ENCODE measurements around the gene RPTOR.

The RPTOR gene

DNA sequence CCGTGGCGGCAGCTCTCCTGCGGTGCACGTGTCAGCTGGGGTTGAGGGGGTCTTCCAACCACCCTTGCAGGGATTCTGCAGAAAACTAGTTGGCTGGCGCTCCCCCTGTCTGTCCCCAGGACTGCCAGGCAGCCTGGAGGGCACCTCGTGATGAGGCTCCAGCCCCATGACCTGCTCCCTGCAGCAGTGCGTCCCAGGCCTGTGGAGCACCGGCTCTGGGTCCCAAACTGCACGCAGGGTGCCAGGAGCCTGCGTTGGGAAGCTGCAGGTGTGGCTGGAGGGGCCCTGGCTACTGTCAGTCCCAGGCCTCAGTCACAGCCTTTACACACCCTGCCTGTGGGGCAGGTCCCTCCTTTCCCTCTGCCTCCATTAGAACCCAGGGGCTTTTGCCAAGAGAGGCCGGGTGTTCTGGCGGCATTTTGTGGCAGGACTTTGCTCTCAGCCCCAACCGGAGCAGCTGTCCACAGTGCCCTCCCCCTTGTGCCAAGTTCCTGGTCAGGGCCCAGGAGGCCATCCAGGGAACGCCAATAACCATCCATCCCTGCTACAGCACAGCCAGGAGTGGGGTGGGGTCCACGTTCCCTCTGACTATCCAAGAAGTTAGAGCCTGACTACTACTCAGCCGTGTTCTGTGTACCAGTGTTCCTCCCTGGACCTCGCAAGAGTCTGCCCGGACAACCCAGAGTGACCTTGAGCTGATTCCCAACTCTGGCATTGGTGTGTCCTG is 456.2 kb downstream of the RPTOR start:
- TF ChIP-seq, protein P1, sequence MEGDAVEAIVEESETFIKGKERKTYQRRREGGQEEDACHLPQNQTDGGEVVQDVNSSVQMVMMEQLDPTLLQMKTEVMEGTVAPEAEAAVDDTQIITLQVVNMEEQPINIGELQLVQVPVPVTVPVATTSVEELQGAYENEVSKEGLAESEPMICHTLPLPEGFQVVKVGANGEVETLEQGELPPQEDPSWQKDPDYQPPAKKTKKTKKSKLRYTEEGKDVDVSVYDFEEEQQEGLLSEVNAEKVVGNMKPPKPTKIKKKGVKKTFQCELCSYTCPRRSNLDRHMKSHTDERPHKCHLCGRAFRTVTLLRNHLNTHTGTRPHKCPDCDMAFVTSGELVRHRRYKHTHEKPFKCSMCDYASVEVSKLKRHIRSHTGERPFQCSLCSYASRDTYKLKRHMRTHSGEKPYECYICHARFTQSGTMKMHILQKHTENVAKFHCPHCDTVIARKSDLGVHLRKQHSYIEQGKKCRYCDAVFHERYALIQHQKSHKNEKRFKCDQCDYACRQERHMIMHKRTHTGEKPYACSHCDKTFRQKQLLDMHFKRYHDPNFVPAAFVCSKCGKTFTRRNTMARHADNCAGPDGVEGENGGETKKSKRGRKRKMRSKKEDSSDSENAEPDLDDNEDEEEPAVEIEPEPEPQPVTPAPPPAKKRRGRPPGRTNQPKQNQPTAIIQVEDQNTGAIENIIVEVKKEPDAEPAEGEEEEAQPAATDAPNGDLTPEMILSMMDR (IDR thresholded peaks at IDR 0.05; ENCODE audit: low read depth, low read length), result no peak
- DNase-seq (ENCODE audit: low read depth in 2 of 2), result no peak
- no peak overlapping the region for H3K4me3 ChIP-seq (replicated peaks in 1 of 2; ENCODE audit: low read depth in 2 of 2, low read length in 2 of 2)

DNA sequence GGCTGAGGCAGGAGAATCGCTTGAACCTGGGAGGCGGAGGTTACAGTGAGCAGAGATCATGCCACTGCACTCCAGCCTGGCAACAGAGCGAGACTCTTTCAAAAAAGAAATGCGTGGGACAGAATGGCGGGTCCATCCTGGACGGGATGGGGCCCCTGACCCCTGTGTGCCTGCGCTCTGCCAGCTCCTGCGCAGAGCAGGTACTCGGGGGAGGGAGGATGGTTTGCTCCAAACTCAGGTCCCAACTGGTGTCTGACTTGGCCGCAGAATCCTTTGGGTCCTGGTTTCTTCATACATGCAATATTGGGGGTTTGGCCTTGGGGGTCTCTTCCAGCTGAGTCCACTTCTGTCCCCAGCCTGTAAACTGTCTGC is 457.4 kb downstream of the RPTOR start:
- no peak overlapping the region for H3K4me3 ChIP-seq (replicated peaks in 1 of 2; ENCODE audit: low read depth in 2 of 2, low read length in 2 of 2)
- TF ChIP-seq, protein P1 (IDR thresholded peaks at IDR 0.05; ENCODE audit: low read depth, low read length), result no peak
- DNase-seq (ENCODE audit: low read depth in 2 of 2), result no peak

DNA sequence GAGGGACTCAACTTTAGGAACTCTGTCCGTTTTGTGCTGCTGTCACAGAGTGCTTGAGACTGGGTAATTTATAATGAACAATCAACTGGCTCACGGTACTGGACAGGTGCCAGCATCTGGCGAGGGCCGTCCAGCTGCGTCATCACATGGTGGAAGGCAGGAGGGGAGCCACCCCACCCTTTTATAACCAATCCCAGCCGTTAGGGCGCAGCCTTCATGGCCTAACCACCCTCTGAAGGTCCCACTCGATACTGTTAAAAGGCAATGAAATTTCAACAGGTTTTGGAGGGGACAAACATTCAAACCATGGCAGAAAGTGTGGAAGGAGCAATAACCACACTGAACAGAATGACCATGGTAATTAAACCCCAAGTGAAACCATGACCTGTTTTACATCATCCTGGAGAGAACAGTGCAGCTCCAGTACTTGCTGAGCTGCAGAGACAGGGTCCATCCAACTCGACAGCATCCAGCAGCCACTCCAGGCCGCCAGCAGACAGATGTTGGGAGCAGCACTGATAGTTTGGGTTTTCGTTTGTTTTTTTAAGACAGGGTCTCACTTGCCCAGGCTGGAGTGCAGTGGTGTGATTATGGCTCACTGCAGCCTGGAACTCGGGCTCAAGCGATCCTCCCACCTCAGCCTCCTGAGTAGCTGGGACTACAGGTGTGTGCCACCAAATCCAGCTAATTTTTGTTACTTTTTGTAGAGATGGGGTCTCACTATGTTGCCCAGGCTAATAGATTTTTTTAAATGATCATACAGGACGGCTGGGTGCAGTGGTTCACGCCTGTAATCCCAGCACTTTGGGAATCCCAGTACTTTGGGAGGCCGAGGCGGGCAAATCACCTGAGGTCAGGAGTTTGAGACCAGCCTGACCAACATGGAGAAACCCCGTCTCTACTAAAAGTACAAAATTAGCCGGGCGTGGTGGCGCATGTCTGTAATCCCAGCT is 458.0 kb downstream of the RPTOR start:
- no peak overlapping the region for H3K4me3 ChIP-seq (replicated peaks in 1 of 2; ENCODE audit: low read depth in 2 of 2, low read length in 2 of 2)
- peak; percentile 64 to 70 for DNase-seq (ENCODE audit: low read depth in 2 of 2)
- TF ChIP-seq, protein P1 (IDR thresholded peaks at IDR 0.05; ENCODE audit: low read depth, low read length), result no peak

DNA sequence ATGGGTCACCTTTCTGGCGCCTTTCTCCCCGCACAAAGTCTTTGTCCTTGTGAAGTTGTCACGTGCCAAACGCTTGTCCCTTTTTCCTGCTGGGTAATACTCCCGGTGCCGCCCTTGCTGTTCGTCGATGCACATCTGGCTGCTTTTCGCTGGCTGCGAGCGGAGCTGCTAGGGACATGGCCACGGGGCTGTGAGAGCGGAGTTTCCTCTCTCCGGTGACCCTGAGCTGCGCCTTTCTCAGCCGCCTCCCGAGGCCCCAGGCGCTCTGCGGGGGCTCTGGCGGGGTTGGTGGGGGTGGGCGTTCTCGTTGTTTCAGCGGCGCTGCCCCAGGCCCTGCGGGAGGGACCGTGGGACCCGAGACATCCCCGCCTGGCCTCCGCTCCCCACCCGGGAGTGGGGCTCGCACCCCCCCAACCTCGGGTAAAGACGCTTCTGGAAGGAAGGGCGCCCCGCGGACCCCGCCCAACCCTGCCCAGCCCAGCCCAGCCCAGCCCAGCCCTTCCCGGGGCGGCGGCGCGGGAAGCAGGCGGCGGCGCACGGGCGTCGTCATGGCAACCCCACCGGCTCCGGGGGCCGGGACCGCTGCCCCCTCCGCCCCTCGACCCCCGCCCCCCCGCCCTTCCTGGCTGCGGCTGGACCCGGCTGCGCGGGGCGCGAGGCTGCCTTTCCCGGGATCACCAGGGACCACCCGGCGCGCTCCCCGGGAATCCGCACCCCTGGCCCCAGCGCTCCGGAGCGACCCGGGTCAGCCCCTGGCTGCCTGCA is 459.3 kb downstream of the RPTOR start:
- H3K4me3 ChIP-seq (replicated peaks in 1 of 2; ENCODE audit: low read depth in 2 of 2, low read length in 2 of 2), result no peak overlapping the region
- TF ChIP-seq, protein P1 (IDR thresholded peaks at IDR 0.05; ENCODE audit: low read depth, low read length), result no peak
- DNase-seq (ENCODE audit: low read depth in 2 of 2), result no peak

DNA sequence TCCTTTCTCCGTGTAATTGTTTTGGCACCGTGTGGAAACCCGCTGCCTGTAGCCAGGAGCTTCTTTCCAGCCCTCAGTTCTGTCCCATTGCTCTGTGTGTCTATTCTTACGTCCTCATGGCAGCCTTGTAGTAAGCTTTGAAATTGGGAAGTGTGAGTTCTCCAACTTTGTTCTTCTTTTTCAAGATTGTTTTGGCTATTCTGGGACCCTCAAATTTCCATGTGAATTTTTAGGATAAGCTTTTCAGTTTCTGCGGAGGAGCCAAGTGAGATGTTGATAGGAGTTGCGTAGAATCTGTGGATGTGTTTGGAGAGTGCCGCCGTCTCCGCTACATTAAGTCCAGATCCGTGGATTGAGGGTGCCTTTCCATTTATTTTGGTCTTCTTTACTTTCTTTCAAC is 462.3 kb downstream of the RPTOR start:
- H3K4me3 ChIP-seq (replicated peaks in 1 of 2; ENCODE audit: low read depth in 2 of 2, low read length in 2 of 2), result no peak overlapping the region
- TF ChIP-seq, protein P1 (IDR thresholded peaks at IDR 0.05; ENCODE audit: low read depth, low read length), result no peak
- no peak for DNase-seq (ENCODE audit: low read depth in 2 of 2)

DNA sequence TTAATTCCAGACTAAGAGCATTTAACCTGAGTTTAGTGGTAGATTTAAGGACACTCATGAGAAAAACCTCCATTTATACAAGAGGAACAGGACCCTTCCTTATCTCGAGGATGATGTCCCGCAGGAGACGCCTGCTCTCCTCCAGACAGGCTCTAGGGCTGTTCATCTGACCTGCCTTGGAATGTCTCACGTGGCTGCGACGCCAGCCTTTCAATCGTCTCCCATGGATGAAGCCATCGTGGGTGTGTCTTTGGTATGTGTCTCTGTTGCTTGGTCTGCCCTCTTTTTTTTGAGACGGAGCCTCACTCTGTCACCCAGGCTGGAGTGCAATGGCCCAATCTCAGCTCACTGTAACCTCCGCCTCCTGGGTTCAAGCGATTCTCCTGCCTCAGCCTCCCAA is 463.5 kb downstream of the RPTOR start:
- DNase-seq (ENCODE audit: low read depth in 2 of 2), result no peak
- TF ChIP-seq, protein P1 (IDR thresholded peaks at IDR 0.05; ENCODE audit: low read depth, low read length), result no peak

More for the DNA sequence above, 463.5 kb downstream of the RPTOR start:
- no peak overlapping the region for H3K4me3 ChIP-seq (replicated peaks in 1 of 2; ENCODE audit: low read depth in 2 of 2, low read length in 2 of 2)

Measured in cardiac fibroblast (primary cell).